Trophoblast cell (in vitro differentiated cells and primary cell): ENCODE data around the gene SIRPG.
"Not testable (repeated sequence)": the region's sequence is repeated elsewhere in the genome, so short reads cannot be mapped to it uniquely, and the experiment has no call there.

ENCODE experiments used
- DNase-seq, 2 donors: peaks; one replicate each; pipeline ENCODE4 v3.0.0-alpha.2; 2016
- H2AFZ ChIP-seq: 2 replicates; pipeline ENCODE4 v1.6.1; 2013; ENCODE audit warnings: low read length, moderate library complexity, mild to moderate bottlenecking; ENCODE audit not compliant: insufficient read depth, poor library complexity
- H2AK5ac ChIP-seq: 2 replicates; pipeline ENCODE4 v1.6.1; 2013; ENCODE audit warnings: mild to moderate bottlenecking, low read length
- H2BK120ac ChIP-seq: 2 replicates; pipeline ENCODE4 v1.6.1; 2013; ENCODE audit warnings: low read length, mild to moderate bottlenecking, moderate library complexity; ENCODE audit not compliant: insufficient read depth, poor library complexity
- H2BK12ac ChIP-seq: 2 replicates; pipeline ENCODE4 v1.6.1; 2013; ENCODE audit warnings: mild to moderate bottlenecking, low read length, moderate library complexity
- H2BK5ac ChIP-seq: 2 replicates; pipeline ENCODE4 v1.6.1; 2013; ENCODE audit warnings: low read length, low read depth, moderate library complexity, mild to moderate bottlenecking; ENCODE audit not compliant: poor library complexity
- H3K14ac ChIP-seq: 2 replicates; pipeline ENCODE4 v1.6.1; 2013; ENCODE audit warnings: mild to moderate bottlenecking, low read length
- H3K18ac ChIP-seq: 2 replicates; pipeline ENCODE4 v1.6.1; 2013; ENCODE audit warnings: mild to moderate bottlenecking, low read length
- H3K23ac ChIP-seq: 2 replicates; pipeline ENCODE4 v1.6.1; 2013; ENCODE audit warnings: low read length
- H3K27ac ChIP-seq: 2 replicates; pipeline ENCODE4 v1.5.1; 2013; ENCODE audit warnings: low read depth, mild to moderate bottlenecking, inconsistent platforms, low read length, moderate library complexity
- H3K27me3 ChIP-seq: 2 replicates; pipeline ENCODE4 v1.6.1; 2013; ENCODE audit warnings: inconsistent platforms, mild to moderate bottlenecking, low read length, moderate library complexity; ENCODE audit not compliant: insufficient read depth
- H3K36me3 ChIP-seq, 2 experiments: 1 replicate in 1 of 2; 2 replicates in 1 of 2; pipeline ENCODE4 v1.6.1; 2013; ENCODE audit warnings: low read length in 2 of 2, mild to moderate bottlenecking in 2 of 2, moderate library complexity in 1 of 2; ENCODE audit not compliant: insufficient read depth in 2 of 2, control insufficient read depth in 1 of 2
- H3K4ac ChIP-seq: 2 replicates; pipeline ENCODE4 v1.6.1; 2013; ENCODE audit warnings: low read depth, mild to moderate bottlenecking, low read length, moderate library complexity
- H3K4me1 ChIP-seq, 2 experiments: 1 replicate in 1 of 2; 2 replicates in 1 of 2; pipeline ENCODE4 v1.6.1; 2013; ENCODE audit warnings: low read length in 2 of 2, mild to moderate bottlenecking in 2 of 2, moderate library complexity in 1 of 2; ENCODE audit not compliant: insufficient read depth in 2 of 2, control insufficient read depth in 1 of 2
- H3K4me2 ChIP-seq: 2 replicates; pipeline ENCODE4 v1.6.1; 2013; ENCODE audit warnings: inconsistent platforms, mild to moderate bottlenecking, low read length, moderate library complexity
- H3K4me3 ChIP-seq: 2 replicates; pipeline ENCODE4 v1.5.1; 2013; ENCODE audit warnings: mild to moderate bottlenecking, low read depth, low read length, inconsistent platforms
- H3K79me1 ChIP-seq: one replicate; pipeline ENCODE4 v1.6.1; 2013; ENCODE audit warnings: low read length
- H3K79me2 ChIP-seq: 2 replicates; pipeline ENCODE4 v1.6.1; 2013; ENCODE audit warnings: low read length, mild to moderate bottlenecking; ENCODE audit not compliant: control insufficient read depth, insufficient read depth, poor library complexity
- H3K9ac ChIP-seq: 2 replicates; pipeline ENCODE4 v1.6.1; 2013; ENCODE audit warnings: mild to moderate bottlenecking, low read length
- H3K9me3 ChIP-seq: 2 replicates; pipeline ENCODE4 v1.6.1; 2013; ENCODE audit warnings: low read depth, mild to moderate bottlenecking, control low read depth, inconsistent platforms, low read length; ENCODE audit not compliant: insufficient read depth
- H4K12ac ChIP-seq: 2 replicates; pipeline ENCODE4 v1.6.1; 2013; ENCODE audit warnings: low read depth, mild to moderate bottlenecking, low read length, moderate library complexity
- H4K8ac ChIP-seq: 2 replicates; pipeline ENCODE4 v1.6.1; 2013; ENCODE audit warnings: low read depth, mild to moderate bottlenecking, low read length, moderate library complexity
- H4K91ac ChIP-seq: one replicate; pipeline ENCODE4 v1.6.1; 2013; ENCODE audit warnings: low read depth, mild to moderate bottlenecking, low read length, moderate library complexity
- WGBS: extraction: QIAGEN DNeasy Blood & Tissue Kit; methylation state at CpG from one replicate; pipeline ENCODE4 v1.1.7; 2013; ENCODE audit warnings: missing lambda C conversion rate; ENCODE audit not compliant: insufficient read length, insufficient coverage; ENCODE audit errors: extremely low coverage; 5-methylcytosine and 5-hydroxymethylcytosine counted together

The SIRPG gene

DNA sequence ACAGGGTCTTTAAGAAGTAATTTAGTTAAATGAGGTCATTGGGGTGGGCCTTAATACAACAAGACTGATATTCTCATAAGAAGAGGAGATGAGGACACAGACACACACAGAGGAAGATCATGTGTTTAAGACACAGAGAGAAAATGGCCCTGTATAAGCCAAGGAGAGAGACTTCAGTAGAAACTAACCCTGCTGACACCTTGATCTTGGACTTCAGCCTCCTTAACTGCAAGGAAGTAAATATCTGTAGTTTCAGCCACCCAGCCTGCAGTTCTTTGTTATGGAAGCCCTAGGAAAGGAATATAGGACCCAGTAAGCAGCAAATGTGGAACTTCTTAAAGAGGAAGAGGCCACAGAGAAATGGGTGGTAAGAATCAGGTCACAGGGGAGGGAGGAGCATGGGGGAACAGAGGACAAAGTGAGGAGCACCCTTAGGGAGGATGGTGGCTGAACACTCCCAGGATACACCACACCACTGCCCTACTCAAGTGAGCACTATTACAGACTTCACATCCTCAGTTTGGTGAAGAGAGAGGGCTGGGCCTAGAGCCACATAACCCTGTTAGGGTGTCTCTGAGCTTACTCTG lies 38.5 kb downstream of the SIRPG start:
- Histone ChIP-seq H2BK5ac (no peak overlapping the region), H3K27me3 (no peaks in the 10 kb centered on the region), H2BK120ac (no peak overlapping the region), H3K36me3 (no peaks in the 10 kb centered on the region), H3K9me3 (peaks cover 4% of the 10 kb centered on the region), H4K12ac (no peak overlapping the region), H3K4me3 (peak overlapping the region; percentile 18), H4K91ac (no peak overlapping the region), H3K18ac (no peak overlapping the region), H3K79me2 (no peaks in the 10 kb centered on the region), H3K4me1 (no peaks in the 10 kb centered on the region), H3K27ac (no peak overlapping the region), H3K4me2 (no peak overlapping the region), H3K23ac (no peak overlapping the region), H2AFZ (no peak overlapping the region), H3K14ac (no peak overlapping the region), H3K9ac (no peak overlapping the region), H3K4ac (no peak overlapping the region), H2AK5ac (no peak overlapping the region), H4K8ac (no peak overlapping the region), H3K79me1 (no peaks in the 10 kb centered on the region), H2BK12ac (no peak overlapping the region)
- DNase-seq, result peak in 1 of 2 donors; percentile 0

DNA sequence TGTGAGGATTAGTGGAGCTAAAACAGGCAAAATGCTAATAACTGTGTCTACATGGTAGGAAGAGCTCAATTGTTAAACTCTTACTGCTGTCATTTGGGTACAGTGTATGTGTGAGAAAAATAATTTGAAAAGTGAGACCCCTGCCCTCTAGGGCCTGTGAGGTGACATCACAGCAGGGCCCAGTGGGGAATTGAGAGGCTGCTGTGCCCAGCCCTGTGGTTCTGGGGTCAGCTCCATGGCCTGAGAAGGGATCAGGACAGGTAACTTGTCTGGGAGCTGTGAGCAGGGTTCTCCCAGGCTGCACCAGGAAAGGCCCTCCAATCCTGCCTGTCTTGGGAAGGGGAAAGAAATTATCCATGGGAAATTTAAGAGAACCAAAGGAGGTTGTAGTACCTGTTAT lies 39.1 kb downstream of the SIRPG start:
- Histone ChIP-seq H3K14ac (no peak overlapping the region), H2BK120ac (no peak overlapping the region), H3K18ac (no peak overlapping the region), H2AFZ (no peak overlapping the region), H2AK5ac (no peak overlapping the region), H3K27ac (no peak overlapping the region), H3K4me1 (no peaks in the 10 kb centered on the region), H3K9ac (no peak overlapping the region), H4K8ac (no peak overlapping the region), H3K4me2 (no peak overlapping the region), H2BK5ac (no peak overlapping the region), H2BK12ac (no peak overlapping the region), H3K9me3 (peaks cover 4% of the 10 kb centered on the region), H3K79me2 (no peaks in the 10 kb centered on the region), H3K79me1 (no peaks in the 10 kb centered on the region), H3K23ac (no peak overlapping the region), H3K4me3 (no peak overlapping the region), H4K12ac (no peak overlapping the region), H3K4ac (no peak overlapping the region), H4K91ac (no peak overlapping the region), H3K36me3 (no peaks in the 10 kb centered on the region), H3K27me3 (no peaks in the 10 kb centered on the region)
- DNase-seq, result peak in 1 of 2 donors; percentile 0

GRCh38 chr20:1616858-1617434 lies 40.6 kb downstream of the SIRPG start:
- H2AFZ ChIP-seq, result no peak overlapping the region
- H3K79me2 ChIP-seq, result no peaks in the 10 kb centered on the region
- H2BK12ac ChIP-seq, result no peak overlapping the region
- H3K14ac ChIP-seq, result no peak overlapping the region
- no peak overlapping the region for H4K8ac ChIP-seq
- no peak overlapping the region for H3K4me2 ChIP-seq
- H3K9ac ChIP-seq, result no peak overlapping the region
- H4K12ac ChIP-seq, result no peak overlapping the region
- no peak overlapping the region for H4K91ac ChIP-seq
- no peaks in the 10 kb centered on the region for H3K36me3 ChIP-seq
- H2BK5ac ChIP-seq, result no peak overlapping the region
- no peak overlapping the region for H3K23ac ChIP-seq
- H3K79me1 ChIP-seq, result no peaks in the 10 kb centered on the region
- H3K4me1 ChIP-seq, result no peaks in the 10 kb centered on the region
- no peaks in the 10 kb centered on the region for H3K27me3 ChIP-seq
- no peak overlapping the region for H2BK120ac ChIP-seq
- H3K9me3 ChIP-seq, result peaks cover 4% of the 10 kb centered on the region
- peak in 1 of 2 donors; percentile 0 for DNase-seq
- H3K18ac ChIP-seq, result no peak overlapping the region
- H3K4me3 ChIP-seq, result no peak overlapping the region
- H3K27ac ChIP-seq, result no peak overlapping the region
- H3K4ac ChIP-seq, result no peak overlapping the region
- H2AK5ac ChIP-seq, result no peak overlapping the region

DNA sequence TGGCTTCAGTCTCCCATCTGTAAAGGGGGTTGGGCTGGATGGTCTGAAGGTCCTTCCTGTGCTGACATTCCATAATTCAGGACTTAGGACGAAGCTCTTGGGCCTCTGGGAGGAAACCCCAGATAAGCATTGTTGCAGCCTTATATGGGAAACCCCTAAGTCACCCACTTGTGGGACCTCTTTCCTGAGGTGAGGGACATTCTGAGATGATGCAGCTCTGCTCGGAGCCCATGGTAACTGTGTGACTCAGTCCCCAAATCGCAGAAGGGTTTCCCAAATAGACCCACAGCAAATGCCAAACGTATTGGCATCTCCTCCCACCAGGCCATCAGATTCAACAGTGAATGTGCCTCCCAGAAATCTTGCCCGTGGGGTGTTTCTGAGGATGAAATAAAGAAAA lies 47.2 kb downstream of the SIRPG start:
- not testable (repeated sequence) for H3K9me3 ChIP-seq, H2BK5ac ChIP-seq, H3K4me2 ChIP-seq, H3K27ac ChIP-seq, H3K23ac ChIP-seq, H3K4me1 ChIP-seq, H3K4me3 ChIP-seq, H3K79me1 ChIP-seq, H3K79me2 ChIP-seq, DNase-seq, H3K4ac ChIP-seq, H2BK12ac ChIP-seq, H3K9ac ChIP-seq, H2BK120ac ChIP-seq, H3K36me3 ChIP-seq, H4K12ac ChIP-seq, H3K18ac ChIP-seq, H3K14ac ChIP-seq, H3K27me3 ChIP-seq, H2AK5ac ChIP-seq, H4K8ac ChIP-seq, H2AFZ ChIP-seq, H4K91ac ChIP-seq
- WGBS, result no CpG with 5 or more reads among the region's 5 CpGs
